H7 (cell line): Measurements from ENCODE around the gene FUCA2. TPM values are rescaled to one million over a fixed set of nuclear protein-coding genes. Genes with fewer than 3 reads are reported as not detected.
A peak's percentile ranks its signal among the peaks of the same experiment; 100 is the strongest.

Experiments used
- DNase-seq: peaks from one replicate; pipeline ENCODE4 v3.0.0; 2012
- H3K27me3 ChIP-seq: 2 replicates; pipeline ENCODE4 v1.6.0; 2011; ENCODE audit warnings: mild to moderate bottlenecking, low read length; ENCODE audit not compliant: control insufficient read depth, insufficient read depth
- H3K36me3 ChIP-seq: replicated peaks from 2 replicates; pipeline ENCODE4 v1.5.1; 2011; ENCODE audit warnings: low read length; ENCODE audit not compliant: control insufficient read depth, insufficient read depth
- H3K4me3 ChIP-seq: 2 replicates; pipeline ENCODE4 v1.5.1; 2011; ENCODE audit warnings: low read depth, mild to moderate bottlenecking, control low read depth, low read length, moderate library complexity; ENCODE audit not compliant: insufficient read depth
- total RNA-seq: library from RNA; depleted of rRNA; stranded (reverse); fragments of >200 nt; shearing (Covaris generic); gene quantifications from 2 replicates; pipeline ENCODE4 v1.2.3, GENCODE V29; 2014; rRNA removed

The FUCA2 gene, protein sequence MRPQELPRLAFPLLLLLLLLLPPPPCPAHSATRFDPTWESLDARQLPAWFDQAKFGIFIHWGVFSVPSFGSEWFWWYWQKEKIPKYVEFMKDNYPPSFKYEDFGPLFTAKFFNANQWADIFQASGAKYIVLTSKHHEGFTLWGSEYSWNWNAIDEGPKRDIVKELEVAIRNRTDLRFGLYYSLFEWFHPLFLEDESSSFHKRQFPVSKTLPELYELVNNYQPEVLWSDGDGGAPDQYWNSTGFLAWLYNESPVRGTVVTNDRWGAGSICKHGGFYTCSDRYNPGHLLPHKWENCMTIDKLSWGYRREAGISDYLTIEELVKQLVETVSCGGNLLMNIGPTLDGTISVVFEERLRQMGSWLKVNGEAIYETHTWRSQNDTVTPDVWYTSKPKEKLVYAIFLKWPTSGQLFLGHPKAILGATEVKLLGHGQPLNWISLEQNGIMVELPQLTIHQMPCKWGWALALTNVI
- total RNA-seq, result 52.6 and 54.0 TPM in 2 replicates

DNA sequence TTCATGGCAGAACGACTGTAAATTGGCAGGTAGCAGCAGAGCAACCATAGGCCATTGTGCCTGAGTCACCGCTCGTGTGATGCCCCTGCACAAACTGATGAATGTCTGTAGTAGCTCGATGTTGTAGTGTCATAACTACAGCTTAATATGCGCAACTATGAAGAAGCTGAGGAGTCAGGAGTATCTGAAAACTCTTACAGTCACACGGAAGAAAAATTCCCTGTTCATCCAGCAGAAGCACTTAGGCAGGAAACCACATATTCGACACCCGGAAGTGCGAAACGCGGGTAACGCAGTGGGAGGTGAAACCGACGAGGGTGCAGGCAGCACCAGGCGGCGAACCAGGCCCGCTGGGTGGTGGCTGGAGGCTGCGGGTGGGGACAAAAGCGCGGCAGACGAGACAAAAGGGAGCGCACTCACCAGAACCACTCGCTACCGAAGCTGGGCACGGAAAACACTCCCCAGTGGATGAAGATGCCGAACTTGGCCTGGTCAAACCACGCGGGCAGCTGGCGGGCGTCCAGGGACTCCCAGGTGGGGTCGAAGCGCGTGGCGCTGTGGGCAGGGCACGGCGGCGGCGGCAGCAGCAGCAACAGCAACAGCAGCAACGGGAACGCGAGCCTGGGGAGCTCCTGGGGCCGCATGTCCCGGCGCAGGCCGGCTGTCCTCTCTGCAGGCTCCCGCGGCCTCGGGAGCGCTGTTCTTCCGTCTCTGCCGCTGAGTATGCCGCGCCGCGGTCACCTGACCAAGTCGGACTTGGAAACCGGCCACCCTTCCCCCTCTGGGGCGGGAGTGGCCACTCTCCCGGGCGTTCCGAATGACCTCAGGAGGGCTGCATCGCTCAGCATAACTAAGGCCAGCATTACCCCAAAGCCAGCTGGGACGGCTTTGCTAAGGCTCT is at the start of gene FUCA2:
Gene FUCA2 (minus strand): TSS at position 730 of the 901 bp plus-strand sequence. CDS start 86 bp downstream, at position 644.
- peak; percentile 89 for DNase-seq
- Histone ChIP-seq H3K27me3 (no peaks in the 10 kb centered on the region; the same call in 1 of the 2 replicates), H3K4me3 (peak within 1 kb of the TSS; percentile 79), H3K36me3 (peaks cover 3% of the 10 kb centered on the region)

DNA sequence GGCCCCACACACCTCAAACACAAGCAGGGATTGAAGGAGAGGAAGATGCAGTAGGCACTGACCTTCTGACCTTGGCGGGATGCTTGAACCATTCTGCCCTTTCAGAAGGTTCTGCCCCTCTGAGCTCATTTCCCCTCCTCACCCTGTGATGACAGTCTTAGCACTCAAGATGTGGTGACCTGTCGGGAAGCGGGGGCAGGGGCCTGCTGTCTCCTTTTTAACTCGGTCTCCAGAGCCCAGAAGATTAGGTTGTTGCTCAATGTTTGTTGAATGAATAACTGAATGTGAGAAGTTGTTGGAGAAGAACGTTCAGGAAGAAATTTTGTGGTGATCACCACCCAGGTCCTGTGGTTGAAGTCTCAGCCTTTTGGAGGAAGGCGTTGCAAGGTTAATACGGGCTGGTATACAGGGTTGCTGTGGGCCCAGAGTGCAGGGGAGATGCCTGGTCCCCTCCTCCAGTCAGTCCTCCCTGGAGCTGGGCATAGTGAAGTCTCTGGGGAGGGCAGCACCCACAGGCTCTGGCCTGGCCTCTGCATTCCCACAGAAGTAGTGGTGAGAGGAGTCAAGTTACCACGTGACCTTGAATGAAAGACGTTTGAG is 49.7 kb upstream of the FUCA2 start:
- Histone ChIP-seq H3K36me3 (no peaks in the 10 kb centered on the region), H3K27me3 (no peaks in the 10 kb centered on the region), H3K4me3 (no peak overlapping the region)
- DNase-seq, result no peak

DNA sequence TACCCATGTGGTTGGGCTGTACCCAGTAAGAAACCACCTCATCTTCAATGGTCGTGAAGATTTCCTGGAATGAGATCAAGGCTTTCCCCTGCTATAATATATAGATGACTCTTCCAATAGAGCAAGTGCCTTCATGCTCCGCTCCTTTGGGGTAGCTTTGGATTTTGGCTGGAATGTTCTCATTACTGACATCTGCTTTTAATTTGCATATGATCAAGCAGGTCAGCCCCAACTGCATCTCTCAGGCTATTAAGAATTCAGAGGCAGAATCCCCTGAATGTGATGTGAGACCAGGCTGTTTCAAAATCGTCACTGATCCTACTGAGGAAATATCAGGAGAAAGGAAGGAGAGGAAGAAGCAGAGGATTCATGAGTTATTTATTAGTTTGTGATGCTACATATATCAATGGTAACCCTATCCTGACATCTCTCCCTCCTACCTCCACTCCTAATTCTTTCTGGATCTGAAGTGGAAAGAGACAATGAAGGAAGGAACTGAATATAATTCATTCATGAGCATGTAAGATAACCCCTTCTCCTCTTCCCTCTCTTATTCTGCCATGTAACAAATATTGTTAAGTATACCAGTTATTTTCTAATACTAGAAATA is 47.6 kb upstream of the FUCA2 start:
- no peak for DNase-seq
- no peak overlapping the region for H3K4me3 ChIP-seq
- no peaks in the 10 kb centered on the region for H3K27me3 ChIP-seq
- H3K36me3 ChIP-seq, result no peaks in the 10 kb centered on the region

DNA sequence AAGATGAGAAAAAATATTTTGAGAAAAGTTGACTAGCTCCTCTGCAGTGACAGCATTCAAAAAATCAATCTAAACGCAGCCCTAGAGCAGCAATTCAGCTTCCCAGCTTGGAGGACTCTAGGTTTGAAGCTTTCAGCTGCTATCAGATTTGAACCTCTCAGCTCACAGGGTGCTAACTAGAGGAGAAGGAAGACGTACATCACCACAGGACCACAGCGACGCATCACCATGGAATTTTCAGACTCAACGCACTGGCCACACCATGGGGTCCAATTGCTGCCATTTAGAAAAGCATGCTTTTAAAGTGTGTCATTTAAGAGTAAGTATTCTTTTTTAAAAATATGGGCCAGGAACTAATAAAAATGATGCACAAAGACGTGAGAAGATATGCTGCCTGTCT is 45.0 kb upstream of the FUCA2 start:
- DNase-seq, result no peak
- no peak overlapping the region for H3K4me3 ChIP-seq
- H3K36me3 ChIP-seq, result no peaks in the 10 kb centered on the region
- H3K27me3 ChIP-seq, result no peaks in the 10 kb centered on the region

DNA sequence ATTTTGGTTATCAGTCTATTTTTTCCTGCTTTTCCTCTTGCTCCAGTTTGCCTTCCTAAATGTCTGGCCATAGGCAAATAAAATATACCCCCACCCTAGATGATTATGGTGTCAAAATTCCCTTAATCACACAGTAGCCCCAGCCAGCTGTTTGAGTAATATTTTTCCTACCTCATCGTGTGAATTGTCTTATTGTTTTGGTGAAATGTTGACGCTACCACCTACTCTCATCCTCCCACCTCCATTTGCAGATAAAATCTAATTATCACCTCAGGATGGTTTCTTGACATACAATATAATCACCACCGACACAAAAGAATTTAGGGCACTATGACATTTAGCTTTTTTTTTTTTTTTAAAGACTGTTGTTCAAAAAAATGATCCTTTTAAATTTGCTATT is 44.1 kb upstream of the FUCA2 start:
- Histone ChIP-seq H3K27me3 (no peaks in the 10 kb centered on the region), H3K4me3 (no peak overlapping the region), H3K36me3 (no peaks in the 10 kb centered on the region)
- DNase-seq, result no peak

DNA sequence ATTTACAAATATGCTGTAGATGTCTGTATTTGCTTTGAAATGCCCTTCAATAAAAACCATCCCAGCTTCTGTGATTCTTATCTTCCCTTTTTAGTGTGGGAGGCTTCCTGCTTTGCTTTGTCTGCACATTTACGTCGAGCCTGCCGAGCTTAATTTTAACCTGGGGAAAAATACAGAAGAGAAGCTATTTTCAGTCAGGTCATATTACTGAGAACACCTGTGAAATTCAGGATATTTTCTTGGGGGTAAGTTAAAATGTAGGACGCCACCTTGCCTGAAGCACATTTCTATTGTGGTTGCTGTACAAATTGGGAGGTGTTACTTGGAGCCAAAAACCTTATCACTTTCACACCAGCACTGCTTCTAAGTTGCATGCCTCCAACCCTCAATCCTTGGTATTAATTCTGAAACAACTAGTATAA is 43.6 kb upstream of the FUCA2 start:
- Histone ChIP-seq H3K27me3 (no peaks in the 10 kb centered on the region), H3K36me3 (no peaks in the 10 kb centered on the region), H3K4me3 (no peak overlapping the region)
- DNase-seq, result no peak

DNA sequence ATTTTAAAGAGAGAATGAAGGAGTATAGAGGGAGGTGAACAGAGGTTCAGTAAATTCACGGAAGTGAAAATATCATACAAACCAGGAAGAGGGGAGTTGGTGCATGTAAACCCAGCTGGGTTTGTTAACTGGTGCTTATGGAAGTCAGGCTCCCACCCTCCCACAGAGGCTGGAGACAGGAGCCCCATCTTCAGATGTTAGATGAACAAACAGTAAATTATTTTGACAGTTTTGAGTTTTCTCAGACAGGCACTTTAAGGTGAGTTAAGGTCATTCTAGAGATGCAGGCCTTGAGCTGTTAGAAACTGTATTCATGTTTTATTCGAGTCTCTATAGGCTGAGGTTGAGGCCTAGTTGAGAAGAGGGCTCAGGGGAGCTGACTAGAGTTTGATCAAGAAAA is 41.8 kb upstream of the FUCA2 start:
- no peaks in the 10 kb centered on the region for H3K27me3 ChIP-seq
- H3K4me3 ChIP-seq, result no peak overlapping the region
- no peak for DNase-seq
- no peaks in the 10 kb centered on the region for H3K36me3 ChIP-seq

DNA sequence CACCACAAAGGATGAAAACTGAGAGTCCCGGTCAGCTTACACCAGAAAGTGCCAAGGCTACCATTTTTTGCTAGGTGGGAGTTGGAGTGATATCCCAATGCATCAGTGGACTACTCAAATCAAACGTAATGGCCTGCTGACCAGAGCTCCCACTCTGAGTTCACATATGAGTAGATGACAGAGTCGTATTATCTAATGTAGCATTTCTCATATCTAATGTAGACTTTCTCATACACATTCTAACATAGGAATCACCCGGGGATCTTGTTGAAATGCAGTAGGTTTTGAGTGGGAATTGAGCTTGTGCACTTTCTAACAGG is 38.4 kb upstream of the FUCA2 start:
- H3K4me3 ChIP-seq, result no peak overlapping the region
- H3K27me3 ChIP-seq, result no peaks in the 10 kb centered on the region
- H3K36me3 ChIP-seq, result no peaks in the 10 kb centered on the region
- DNase-seq, result no peak

DNA sequence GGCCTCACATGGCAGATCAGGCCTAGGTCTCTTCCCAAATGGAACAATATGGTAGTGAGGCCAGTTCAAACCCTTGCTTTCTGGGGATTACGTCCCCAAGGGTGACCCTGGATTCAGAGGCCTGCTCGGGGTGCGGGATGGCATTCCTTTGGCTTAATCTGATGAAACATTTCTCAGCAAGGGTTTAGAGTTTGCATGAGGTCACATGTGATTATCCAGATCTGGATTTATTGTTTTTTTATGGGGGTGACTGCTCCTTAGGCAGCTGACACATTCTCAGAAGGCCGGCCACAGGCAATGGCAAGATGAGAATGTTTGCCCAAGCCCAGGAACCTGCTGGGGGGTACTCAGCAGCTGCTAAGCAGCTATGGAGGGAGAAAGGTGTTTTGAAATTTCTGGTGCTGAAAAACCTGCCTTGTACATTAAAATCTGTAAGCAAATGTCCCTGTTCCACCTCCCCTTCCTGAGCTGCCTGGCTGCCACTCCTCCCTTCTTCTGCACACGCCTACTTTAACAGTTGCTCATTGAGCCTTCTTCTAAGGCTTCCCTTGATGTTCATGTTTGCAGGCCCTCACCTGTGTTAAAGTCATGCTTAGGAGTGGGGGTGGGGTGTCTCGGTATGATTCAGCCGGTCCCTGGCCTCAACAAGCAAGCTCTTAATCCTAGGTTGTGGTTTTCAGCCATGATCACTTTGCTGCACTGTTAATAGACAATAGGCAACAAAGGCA is 37.9 kb upstream of the FUCA2 start:
- no peaks in the 10 kb centered on the region for H3K27me3 ChIP-seq
- H3K36me3 ChIP-seq, result no peaks in the 10 kb centered on the region
- DNase-seq, result no peak
- no peak overlapping the region for H3K4me3 ChIP-seq

DNA sequence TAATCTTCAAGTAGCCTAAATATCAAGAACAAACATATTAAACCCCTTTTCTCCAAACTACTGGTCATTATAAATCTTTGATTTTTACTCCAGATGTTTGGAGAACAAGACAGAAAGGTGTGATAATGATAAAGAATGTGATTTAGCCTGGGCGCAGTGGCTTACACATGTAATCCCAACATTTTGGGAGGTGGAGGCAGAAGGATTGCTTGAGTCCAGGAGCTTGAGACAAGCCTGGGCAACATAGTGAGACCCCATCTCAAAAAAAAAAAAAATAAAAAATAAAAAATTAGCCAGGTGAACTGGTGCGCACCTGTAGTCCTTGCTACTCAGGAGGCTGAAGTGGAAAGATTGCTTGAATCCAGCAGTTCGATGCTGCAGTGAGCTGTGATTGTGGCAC is 35.1 kb upstream of the FUCA2 start:
- Histone ChIP-seq H3K27me3 (no peaks in the 10 kb centered on the region), H3K36me3 (no peaks in the 10 kb centered on the region; the same call in 1 of the 2 replicates), H3K4me3 (no peak overlapping the region)
- no peak for DNase-seq

DNA sequence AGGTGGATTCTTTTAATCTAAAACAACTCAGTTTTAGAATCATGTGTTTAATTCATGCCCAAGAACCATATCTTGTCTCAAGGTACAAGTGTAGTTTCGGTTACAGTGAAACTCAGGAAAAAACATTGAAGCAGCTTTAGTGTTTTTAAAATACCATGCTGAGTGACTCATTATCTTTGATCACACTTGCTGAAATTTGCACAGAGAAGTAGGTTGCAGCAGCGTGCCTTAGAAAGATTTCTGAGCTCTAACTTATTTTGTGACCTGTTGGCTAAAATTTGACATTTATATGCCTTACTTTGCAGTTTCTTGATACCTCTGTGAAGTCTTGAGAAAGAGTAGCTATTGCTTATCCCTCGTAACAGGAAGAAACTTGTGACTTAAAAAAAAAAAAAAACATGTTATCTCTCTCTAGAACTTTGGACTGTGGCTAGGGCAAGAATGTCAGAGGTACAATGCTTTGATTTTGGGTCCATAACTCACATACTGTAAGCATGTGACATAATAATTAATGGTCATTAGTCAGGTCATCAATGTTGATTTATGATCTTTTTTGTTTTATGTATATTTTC is 34.5 kb upstream of the FUCA2 start:
- Histone ChIP-seq H3K4me3 (no peak overlapping the region), H3K36me3 (no peaks in the 10 kb centered on the region; the same call in 1 of the 2 replicates), H3K27me3 (no peaks in the 10 kb centered on the region)
- no peak for DNase-seq

DNA sequence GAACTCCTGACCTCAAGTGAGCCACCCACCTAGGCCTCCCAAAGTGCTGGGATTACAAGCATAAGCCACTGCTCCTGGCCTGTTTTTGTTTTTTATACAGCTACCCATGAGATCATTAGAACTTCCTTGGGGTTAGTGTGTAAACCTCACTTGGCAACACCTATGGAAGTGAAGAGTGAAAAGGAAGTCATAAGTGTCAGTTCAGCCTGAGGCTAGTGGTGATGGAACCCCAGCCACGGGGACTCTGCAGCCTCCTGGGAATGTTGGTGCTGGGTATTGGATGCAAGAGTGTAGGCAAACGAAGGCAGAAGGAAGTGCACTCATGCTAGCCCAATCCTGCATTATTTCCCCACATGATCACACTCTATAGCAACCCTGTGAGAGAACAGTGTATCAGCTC is 33.6 kb upstream of the FUCA2 start:
- no peaks in the 10 kb centered on the region for H3K27me3 ChIP-seq
- no peak for DNase-seq
- H3K36me3 ChIP-seq, result no peaks in the 10 kb centered on the region; the same call in 1 of the 2 replicates
- no peak overlapping the region for H3K4me3 ChIP-seq

DNA sequence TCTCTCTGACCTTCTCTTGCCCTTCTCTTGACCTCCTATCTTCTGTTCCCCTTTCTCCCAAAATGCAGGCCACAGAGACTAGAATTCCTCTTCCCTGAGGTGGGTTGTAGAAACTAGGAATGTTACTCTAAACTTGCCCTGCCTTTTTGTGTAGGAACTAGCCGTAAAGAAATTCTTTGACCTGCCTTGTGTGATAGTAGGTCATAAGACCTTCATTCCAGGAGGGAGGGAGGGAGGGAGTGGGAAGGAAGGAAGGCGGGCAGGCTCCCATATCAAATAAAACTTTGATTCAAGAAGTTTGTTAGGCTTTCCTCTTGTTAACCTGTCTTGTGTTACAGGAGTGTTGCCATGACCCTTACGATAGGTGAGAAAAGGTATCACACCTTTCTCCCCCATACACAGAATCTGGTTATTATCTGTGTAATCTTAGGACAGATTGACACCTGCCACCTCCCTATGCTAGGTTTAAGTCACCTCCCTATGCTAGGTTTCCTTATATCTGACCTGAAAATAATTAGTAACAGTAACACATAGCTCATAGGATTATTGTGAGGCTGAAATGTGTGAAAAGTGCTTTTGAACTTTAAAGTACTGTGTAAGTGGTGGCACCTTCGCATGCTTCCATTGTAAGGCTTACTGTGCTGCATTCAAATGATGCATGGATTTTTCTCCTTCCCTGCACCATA is 32.6 kb upstream of the FUCA2 start:
- H3K27me3 ChIP-seq, result no peaks in the 10 kb centered on the region
- no peak overlapping the region for H3K4me3 ChIP-seq
- H3K36me3 ChIP-seq, result no peaks in the 10 kb centered on the region; the same call in 1 of the 2 replicates
- no peak for DNase-seq
